ENCODE data around the gene KCTD18. TPM values are rescaled to one million over a fixed set of nuclear protein-coding genes. Genes with fewer than 3 reads are reported as not detected.

Gene KCTD18
- total and polyA plus RNA-seq, 12 donors: 5.9 to 83.2 (median 19.9) TPM

DNA sequence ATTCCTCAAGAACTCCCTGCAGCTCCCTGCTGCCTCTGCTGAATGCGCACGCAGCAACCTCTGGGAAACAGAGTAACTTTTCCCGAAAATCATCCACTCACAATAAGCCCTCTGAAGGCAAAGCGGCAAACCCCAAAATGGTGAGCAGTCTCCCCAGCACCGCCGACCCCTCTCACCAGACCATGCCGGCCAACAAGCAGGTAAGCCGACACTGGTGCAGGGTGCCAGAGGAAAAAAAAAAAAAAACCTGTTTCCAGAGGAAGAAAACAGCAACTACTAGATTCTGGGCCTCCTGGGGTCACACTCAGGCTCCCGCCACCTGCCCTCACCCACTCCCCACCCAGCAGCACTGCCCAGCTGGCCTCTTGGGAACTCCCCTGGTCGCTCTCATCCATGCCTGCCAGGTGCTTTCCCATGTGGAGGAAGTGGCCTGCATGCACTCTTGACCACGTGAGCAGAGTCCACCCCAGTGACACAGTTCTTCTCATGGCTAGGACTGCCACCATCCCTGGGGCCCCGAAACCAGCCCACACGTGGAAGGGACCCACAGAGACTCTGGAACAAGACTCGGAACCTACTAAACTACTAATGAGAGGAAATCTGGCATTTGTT is 36.9 kb downstream of the KCTD18 start:
- TF ChIP-seq CTCF (IDR thresholded peaks at IDR 0.05) (no peak), POLR2A (IDR thresholded peaks at IDR 0.05) (no peak)
- intact Hi-C loops (cut with DNase I): loop anchor here in 1 of 2 donors (5.0 kb wide), 1 partner anchor 486 kb away; no protein-coding TSS in a partner anchor
- Histone ChIP-seq H3K4me3 (no peak overlapping the region), H3K4me1 (replicated peaks in 1 of 2) (peaks cover 0 to under 1% of the 10 kb centered on the region in 2 donors), H3K9me3 (replicated peaks in 1 of 3) (no peaks in the 10 kb centered on the region), H3K27me3 (no peaks in the 10 kb centered on the region), H3K27ac (no peak overlapping the region), H3K36me3 (replicated peaks in 1 of 2) (peaks cover 0 to 28% of the 10 kb centered on the region in 2 donors)
- 91 to 97% (median 96%) methylated on average over 12 to 14 of the region's 14 CpGs for WGBS, 4 donors
- DNase-seq: no peak

DNA sequence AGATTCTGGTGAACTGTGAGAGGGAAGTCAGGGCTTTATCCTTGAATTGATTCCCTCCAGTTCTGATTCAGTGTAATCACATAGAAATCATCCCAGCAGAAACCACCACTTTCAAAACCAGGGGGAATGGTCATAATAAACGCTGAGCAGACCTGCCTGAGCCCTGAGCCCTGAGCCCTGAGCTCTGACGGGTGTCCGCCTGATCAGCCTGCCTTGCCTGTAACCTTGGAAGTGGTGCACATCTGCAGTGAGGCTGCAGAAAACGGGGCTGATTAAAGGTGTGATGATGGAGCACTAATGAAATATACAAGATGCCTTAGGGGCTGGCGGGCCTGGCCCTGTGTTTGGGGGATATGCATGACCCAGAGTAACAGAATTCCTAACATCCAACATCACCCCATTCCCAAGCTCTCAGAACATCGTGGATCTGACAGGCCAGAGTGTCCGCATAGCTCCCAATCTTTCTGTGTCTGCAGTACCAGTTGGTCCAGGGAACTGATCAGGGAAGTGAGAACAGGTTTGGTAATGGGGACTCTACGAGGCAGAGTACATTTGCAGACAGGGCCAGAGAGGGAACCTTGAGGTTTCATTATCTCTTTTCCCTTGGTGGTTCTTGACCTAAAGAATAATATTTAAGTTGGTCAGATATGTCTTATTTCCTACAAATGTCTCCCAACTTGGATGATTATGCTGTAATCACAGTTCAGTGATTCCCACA is 37.8 kb downstream of the KCTD18 start:
- WGBS, 4 donors: 82 to 88% (median 85%) methylated on average over 6 to 8 of the region's 8 CpGs
- Histone ChIP-seq H3K9me3 (replicated peaks in 1 of 3) (no peaks in the 10 kb centered on the region), H3K27ac (no peak overlapping the region), H3K36me3 (replicated peaks in 1 of 2) (peaks cover 0 to 23% of the 10 kb centered on the region in 2 donors), H3K27me3 (no peaks in the 10 kb centered on the region), H3K4me1 (replicated peaks in 1 of 2) (peaks cover 0 to 8% of the 10 kb centered on the region in 2 donors), H3K4me3 (no peak overlapping the region)
- intact Hi-C loops (cut with DNase I): loop anchor here in 1 of 2 donors (5.0 kb wide), 1 partner anchor 485 kb away; no protein-coding TSS in a partner anchor
- no peak for TF ChIP-seq POLR2A (IDR thresholded peaks at IDR 0.05)
- no peak for TF ChIP-seq CTCF (IDR thresholded peaks at IDR 0.05)
- DNase-seq: no peak

GRCh38 chr2:200471324-200471848 is 38.5 kb downstream of the KCTD18 start:
- no peak for DNase-seq
- intact Hi-C loops (cut with DNase I): loop anchor here in 1 of 2 donors (5.0 kb wide), 1 partner anchor 484 kb away; no protein-coding TSS in a partner anchor
- peaks cover 0 to 23% of the 10 kb centered on the region in 2 donors for H3K36me3 ChIP-seq (replicated peaks in 1 of 2)
- peaks cover 0 to 12% of the 10 kb centered on the region in 2 donors for H3K4me1 ChIP-seq (replicated peaks in 1 of 2)
- 40 to 51% (median 48%) methylated on average over 8 of the region's 8 CpGs for WGBS, 4 donors
- H3K27me3 ChIP-seq: no peaks in the 10 kb centered on the region
- no peaks in the 10 kb centered on the region for H3K9me3 ChIP-seq (replicated peaks in 1 of 3)
- H3K27ac ChIP-seq: no peak overlapping the region
- H3K4me3 ChIP-seq: no peak overlapping the region
- no peak for TF ChIP-seq POLR2A (IDR thresholded peaks at IDR 0.05)
- TF ChIP-seq CTCF (IDR thresholded peaks at IDR 0.05): peak in 5 of 6 experiments; percentile 39 to 74 (median 57)

DNA sequence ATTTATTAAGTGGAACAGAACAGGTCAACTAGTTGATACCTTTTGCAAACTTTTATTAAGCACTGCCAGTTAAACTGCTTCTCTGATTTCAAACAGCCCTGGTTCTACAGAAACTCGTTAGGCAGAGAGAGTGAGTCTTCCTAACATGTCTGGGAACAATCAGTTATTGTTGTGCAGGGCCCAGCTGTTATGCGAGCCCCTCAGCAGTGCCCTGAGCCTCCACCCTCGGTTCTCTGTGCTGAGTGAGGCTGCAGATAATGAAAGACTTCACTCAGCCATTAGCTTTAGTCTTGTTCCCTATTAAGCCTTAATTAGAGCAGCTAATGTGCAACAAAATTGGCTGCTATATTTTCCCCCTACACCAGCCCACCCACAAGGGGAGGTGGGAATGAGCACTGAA is 39.6 kb downstream of the KCTD18 start:
- peaks cover 0 to 13% of the 10 kb centered on the region in 2 donors for H3K4me1 ChIP-seq (replicated peaks in 1 of 2)
- WGBS, 4 donors: 80 to 91% (median 88%) methylated on average over 3 of the region's 3 CpGs
- TF ChIP-seq CTCF (IDR thresholded peaks at IDR 0.05) (no peak), POLR2A (IDR thresholded peaks at IDR 0.05) (no peak)
- H3K4me3 ChIP-seq: no peak overlapping the region
- peaks cover 0 to 23% of the 10 kb centered on the region in 2 donors for H3K36me3 ChIP-seq (replicated peaks in 1 of 2)
- no peaks in the 10 kb centered on the region for H3K27me3 ChIP-seq
- DNase-seq: no peak
- H3K27ac ChIP-seq: no peak overlapping the region
- no peaks in the 10 kb centered on the region for H3K9me3 ChIP-seq (replicated peaks in 1 of 3)
- intact Hi-C loops (cut with DNase I): loop anchor here in 1 of 2 donors (5.0 kb wide), 1 partner anchor 483 kb away; no protein-coding TSS in a partner anchor

Measured in adrenal gland (tissue), 12 donors.